ENCODE results near the gene ZFYVE28. TPM values are rescaled to one million over a fixed set of nuclear protein-coding genes. Genes with fewer than 3 reads are reported as not detected.

The ZFYVE28 gene
- total RNA-seq, 1 experiment from 2014 or later = 5.0 TPM

GRCh38 chr4:2304877-2305561, 113.4 kb downstream of the ZFYVE28 start:
- DNase-seq (ENCODE audit: low read depth) = no peak

DNA sequence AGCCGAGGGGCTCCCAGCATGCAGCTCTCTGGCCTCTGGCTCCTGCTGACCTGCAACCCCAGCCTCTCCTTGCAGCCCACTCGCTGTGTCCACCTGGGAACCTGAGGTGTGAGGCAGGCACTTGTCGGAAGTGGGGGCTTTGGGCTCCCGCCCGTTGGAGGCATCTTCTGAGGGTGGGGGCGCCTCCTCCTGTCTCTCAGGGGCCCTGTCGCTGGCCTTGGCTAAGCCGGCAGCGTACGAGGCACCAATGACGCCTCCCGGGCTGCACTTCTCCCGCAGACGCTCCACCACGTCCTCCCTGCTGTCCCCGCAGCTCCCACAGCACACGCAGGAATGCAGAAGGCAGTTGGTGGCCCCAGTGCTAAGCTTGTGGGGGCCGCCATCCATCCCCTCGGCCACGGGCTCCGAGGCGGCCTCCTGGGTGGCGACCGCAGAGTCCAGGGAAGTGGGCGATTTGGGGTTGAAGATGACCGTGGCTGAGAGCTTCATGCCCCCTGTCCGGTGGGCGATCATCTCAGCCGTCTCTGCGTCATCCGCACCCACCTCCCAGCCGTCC, 114.0 kb downstream of the ZFYVE28 start:
- no peak for DNase-seq (ENCODE audit: low read depth)

DNA sequence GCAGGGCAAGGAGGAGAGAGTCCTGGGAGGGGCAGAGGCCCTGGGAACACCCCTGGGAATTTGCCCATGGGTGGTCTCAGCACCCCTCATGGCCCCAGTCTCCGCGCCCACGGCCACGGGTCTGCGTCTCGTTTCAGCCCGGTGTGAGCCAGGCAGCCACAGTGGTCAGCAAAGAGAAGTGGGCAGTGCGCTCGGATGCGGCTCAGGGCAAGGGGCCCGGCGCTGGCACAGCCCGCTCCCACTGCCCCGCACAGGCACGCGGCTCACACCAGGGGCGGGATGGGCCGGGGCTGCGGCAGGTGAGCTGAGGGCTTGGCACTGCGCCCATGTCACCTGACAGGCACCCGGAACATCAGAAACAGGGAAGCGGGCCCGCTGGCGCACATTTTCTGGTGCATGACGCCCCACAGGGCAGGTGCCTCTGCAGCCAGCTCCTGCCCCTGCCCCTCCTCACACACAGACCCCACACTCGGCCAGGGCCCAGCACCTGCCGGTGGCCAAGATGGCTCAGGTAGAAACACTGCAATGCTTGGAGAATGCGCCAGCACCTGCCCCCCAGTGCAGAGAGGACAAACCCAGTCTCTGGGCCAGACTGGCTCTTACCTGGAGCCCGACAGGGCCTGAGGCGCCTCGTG, 114.6 kb downstream of the ZFYVE28 start:
- DNase-seq (ENCODE audit: low read depth) = no peak

DNA sequence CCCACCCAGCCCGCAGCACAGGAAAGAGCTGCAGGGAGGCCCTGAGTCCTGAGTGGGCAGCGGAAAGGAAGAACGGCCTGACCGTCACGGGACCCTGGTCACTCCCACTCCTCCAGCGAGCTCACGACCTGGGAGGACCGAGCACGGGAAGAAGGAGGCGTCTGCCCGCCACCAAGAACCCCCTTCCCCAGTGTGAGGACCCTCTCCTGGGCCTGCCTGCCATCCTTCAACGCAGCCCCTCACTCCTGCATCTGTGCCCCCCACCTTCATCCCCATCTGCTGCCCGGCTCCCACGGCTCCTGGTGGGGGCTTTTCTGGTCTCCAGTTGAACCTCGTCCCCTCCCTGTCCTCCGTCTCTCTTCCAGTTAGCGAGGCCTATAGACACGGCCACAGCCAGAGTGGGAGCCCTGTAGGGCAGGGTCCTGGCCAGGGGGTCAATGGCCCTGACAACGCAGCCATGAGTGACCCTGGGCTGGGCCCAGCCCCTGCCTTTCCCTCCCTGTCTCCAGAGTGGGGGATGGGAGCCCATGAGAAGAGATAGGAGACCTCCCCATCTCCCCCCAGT, 115.2 kb downstream of the ZFYVE28 start:
- no peak for DNase-seq (ENCODE audit: low read depth)

GRCh38 chr4:2302387-2303119, 115.9 kb downstream of the ZFYVE28 start:
- DNase-seq (ENCODE audit: low read depth) = no peak

DNA sequence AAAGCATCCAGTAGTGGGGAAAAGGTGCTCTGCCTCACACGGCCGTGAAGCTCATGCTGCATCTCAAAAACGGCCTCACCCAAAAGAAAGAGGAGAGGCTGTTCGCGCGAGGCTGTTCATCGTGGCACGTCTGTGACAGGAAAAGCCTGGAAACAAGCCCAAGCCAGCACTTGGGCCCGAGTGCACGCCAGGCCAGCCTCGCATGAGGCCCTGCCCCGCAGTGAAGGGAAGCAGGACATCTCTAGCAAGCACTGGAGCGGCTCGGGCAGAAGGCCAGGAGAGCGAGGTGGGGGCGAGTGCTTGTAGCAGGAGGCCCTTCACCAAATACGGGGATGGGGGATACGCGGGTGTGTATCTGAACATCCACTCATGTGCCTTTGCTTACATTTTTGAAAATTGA, 116.6 kb downstream of the ZFYVE28 start:
- DNase-seq (ENCODE audit: low read depth) = no peak

DNA sequence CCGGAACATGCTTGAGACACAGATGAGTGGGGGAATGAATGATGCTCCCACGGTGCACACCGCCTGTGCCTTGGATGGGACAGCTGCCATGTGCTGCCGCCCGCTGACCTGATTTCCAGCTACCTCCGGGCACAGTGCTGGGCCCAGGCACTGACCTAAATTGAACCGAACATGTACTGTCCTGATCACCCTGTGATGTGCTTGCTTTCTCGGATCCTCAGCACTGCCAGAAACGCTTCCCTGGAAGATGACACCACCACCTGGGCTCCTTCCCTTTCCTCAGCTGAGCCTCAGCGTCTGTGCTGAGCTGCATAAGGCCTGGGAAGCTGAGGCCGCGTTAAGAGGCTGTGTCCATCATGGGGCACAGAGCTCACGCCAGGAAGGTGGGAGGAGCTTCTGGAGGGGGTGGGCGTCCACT, 117.2 kb downstream of the ZFYVE28 start:
- DNase-seq (ENCODE audit: low read depth) = no peak

- DNase-seq (ENCODE audit: low read depth) = no peak
Observed at GRCh38 chr4:2300431-2301224, 117.8 kb downstream of the ZFYVE28 start.

GRCh38 chr4:2299794-2300193, 118.7 kb downstream of the ZFYVE28 start:
- DNase-seq (ENCODE audit: low read depth) = no peak

- no peak for DNase-seq (ENCODE audit: low read depth)
Observed at GRCh38 chr4:2298532-2298991, 119.9 kb downstream of the ZFYVE28 start.

GRCh38 chr4:2297606-2298531, 120.6 kb downstream of the ZFYVE28 start:
- no peak for DNase-seq (ENCODE audit: low read depth)

DNA sequence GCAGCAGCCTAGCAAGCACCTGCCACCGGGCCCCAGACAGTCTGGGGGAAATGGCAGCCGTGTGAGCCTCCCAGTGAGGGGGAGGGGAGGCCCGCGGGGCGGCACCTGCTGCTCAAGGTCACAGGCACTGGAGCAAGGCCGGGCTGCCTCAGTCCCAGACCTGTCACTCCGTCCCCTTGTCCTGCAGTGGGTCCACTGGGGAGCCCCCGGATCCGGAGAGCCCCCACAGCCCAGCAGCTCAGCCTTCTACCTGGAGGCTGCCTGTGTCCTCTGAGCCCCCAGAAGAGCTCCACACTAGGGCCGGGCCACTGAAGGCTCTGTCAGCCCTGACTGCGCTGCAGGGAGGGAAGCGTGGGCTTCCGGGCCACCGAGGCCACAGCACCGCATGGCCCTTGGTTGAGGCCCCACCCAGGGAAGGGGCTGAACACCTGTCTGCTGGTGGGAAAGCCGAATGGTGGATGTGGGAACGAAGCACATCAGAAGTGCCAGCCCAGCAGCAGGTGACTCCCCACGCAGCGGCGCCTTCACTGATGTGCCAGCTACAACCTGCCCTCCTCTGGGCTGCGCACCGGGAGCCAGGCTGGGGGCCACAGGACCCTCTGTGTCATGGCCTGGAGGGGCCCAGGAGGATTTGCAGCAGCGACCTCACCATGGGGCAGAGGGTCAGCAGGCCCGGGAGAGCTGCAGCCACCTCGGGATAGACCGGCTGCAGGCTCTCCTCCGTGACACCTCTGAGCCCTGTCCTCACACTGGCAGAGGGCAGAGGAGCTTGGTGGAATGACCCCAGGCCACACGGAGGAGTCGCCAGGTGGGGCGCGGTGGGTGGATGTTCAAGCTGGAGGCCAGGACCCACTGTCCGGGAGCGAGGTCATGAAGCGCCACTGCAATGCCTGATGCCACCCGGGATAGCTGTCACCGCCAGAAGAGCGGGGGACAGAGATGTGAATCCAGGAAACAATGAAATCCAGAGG, 121.5 kb downstream of the ZFYVE28 start:
- DNase-seq (ENCODE audit: low read depth) = no peak

- DNase-seq (ENCODE audit: low read depth) = no peak
Observed at GRCh38 chr4:2295900-2296442, 122.5 kb downstream of the ZFYVE28 start.

DNA sequence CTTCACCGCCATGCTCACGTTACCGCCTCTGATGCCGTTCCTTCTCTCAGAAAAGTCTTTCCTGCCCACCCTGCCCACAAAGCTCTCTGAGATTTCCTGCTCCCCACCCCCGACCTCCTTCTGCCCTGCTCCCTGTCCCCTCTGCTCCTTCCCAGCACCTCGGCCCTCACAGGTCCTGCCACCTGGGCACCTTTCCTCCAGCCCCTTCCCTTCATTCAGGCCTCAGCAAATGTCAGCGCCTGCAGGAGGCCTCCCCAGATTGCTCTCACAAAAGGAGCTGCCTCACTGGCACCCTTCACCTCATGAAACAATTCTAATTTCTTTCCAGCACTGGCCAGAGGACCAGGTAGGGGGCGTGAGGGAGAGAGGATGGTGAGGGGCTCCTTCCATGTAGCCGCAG, 122.9 kb downstream of the ZFYVE28 start:
- DNase-seq (ENCODE audit: low read depth) = no peak

- no peak for DNase-seq (ENCODE audit: low read depth)
Observed at GRCh38 chr4:2292646-2293108, 125.8 kb downstream of the ZFYVE28 start.

GRCh38 chr4:2291705-2292645, 126.5 kb downstream of the ZFYVE28 start:
- no peak for DNase-seq (ENCODE audit: low read depth)
